HepG2 (cell line): Measurements from ENCODE around the gene MDFI. TPM values are rescaled to one million over a fixed set of nuclear protein-coding genes. Genes with fewer than 3 reads are reported as not detected.

Experiments used
- MED13 ChIP-seq: sonication (generic); formaldehyde crosslinking; IDR thresholded peaks from 2 replicates; pipeline ENCODE4 v1.5.0; 2020; ENCODE audit warnings: missing genetic modification reagents
- NCOA1 ChIP-seq: sonication (generic); formaldehyde crosslinking; IDR thresholded peaks from 2 replicates; pipeline ENCODE4 v1.9.0; 2021; ENCODE audit warnings: missing genetic modification reagents
- NFKBIZ ChIP-seq: IDR thresholded peaks from 2 replicates; pipeline ENCODE4 v1.6.1; 2018; ENCODE audit warnings: missing genetic modification reagents, missing compliant biosample characterization
- NONO ChIP-seq, 2 experiments: fragments of 450-650 bp in 1 of 2; sonication (generic) in 1 of 2; formaldehyde crosslinking in 1 of 2; IDR thresholded peaks in 1 of 2; conservative IDR thresholded peaks in 1 of 2; 2 replicates each; pipeline versions ENCODE4 v1.6.1 to v1.8.0; 2017 to 2022; ENCODE audit warnings: mild to moderate bottlenecking in 1 of 2, missing genetic modification reagents in 1 of 2, moderate library complexity in 1 of 2
- PHF21A ChIP-seq: sonication (generic); formaldehyde crosslinking; IDR thresholded peaks from 2 replicates; pipeline ENCODE4 v1.5.0; 2020; ENCODE audit warnings: mild to moderate bottlenecking, missing genetic modification reagents
- PRDM4 ChIP-seq: sonication (generic); formaldehyde crosslinking; IDR thresholded peaks from 2 replicates; pipeline ENCODE4 v1.9.0; 2021; ENCODE audit warnings: missing genetic modification reagents, borderline replicate concordance
- RAD21 ChIP-seq: fragments of 450-650 bp; formaldehyde crosslinking; IDR thresholded peaks from 2 replicates; pipeline ENCODE4 v1.5.0; 2020; ENCODE audit warnings: mild to moderate bottlenecking
- SMC3 ChIP-seq: IDR thresholded peaks from 2 replicates; pipeline ENCODE4 v1.6.1; 2011; ENCODE audit warnings: low read length, improper control_type of control experiment
- SOX6 ChIP-seq, 2 experiments: fragments of 450-650 bp in 1 of 2; sonication (generic) in 1 of 2; formaldehyde crosslinking in 1 of 2; IDR thresholded peaks; 2 replicates each; pipeline versions ENCODE4 v1.4.0 to v1.6.1; 2017 to 2020; ENCODE audit warnings: antibody characterized with exemption in 1 of 2, mild to moderate bottlenecking in 1 of 2, missing genetic modification reagents in 1 of 2
- SP5 ChIP-seq: IDR thresholded peaks from 2 replicates; pipeline ENCODE4 v1.6.1; 2016; ENCODE audit warnings: low read depth, borderline replicate concordance
- TFAP4 ChIP-seq: sonication (generic); IDR thresholded peaks from 2 replicates; pipeline ENCODE4 v1.6.1; 2016; ENCODE audit warnings: low read depth, borderline replicate concordance
- TMF1 ChIP-seq: sonication (generic); formaldehyde crosslinking; IDR thresholded peaks from 2 replicates; pipeline ENCODE4 v1.8.1; 2022; ENCODE audit warnings: low read depth, missing genetic modification reagents
- YY1 ChIP-seq: IDR thresholded peaks from 2 replicates; pipeline ENCODE4 v1.6.1; 2011; ENCODE audit warnings: low read length, low read depth, moderate library complexity, mild to moderate bottlenecking; ENCODE audit not compliant: insufficient read depth, insufficient replicate concordance
- ZMYM3 ChIP-seq: sonication (generic); formaldehyde crosslinking; IDR thresholded peaks from 2 replicates; pipeline ENCODE4 v1.5.1; 2020; ENCODE audit warnings: mild to moderate bottlenecking, missing genetic modification reagents
- ZNF556 ChIP-seq: sonication (generic); formaldehyde crosslinking; IDR thresholded peaks from 2 replicates; pipeline ENCODE4 v1.4.0; 2020; ENCODE audit warnings: mild to moderate bottlenecking, missing genetic modification reagents, borderline replicate concordance
- ZNF589 ChIP-seq: sonication (generic); formaldehyde crosslinking; conservative IDR thresholded peaks from 2 replicates; pipeline ENCODE4 v1.8.0; 2022; ENCODE audit warnings: mild to moderate bottlenecking, moderate library complexity, missing genetic modification reagents
- ZNF614 ChIP-seq: IDR thresholded peaks from 2 replicates; pipeline ENCODE4 v1.6.1; 2018; ENCODE audit warnings: missing biosample characterization, missing genetic modification reagents, inconsistent platforms, borderline replicate concordance
- ZNF740 ChIP-seq: sonication (generic); formaldehyde crosslinking; IDR thresholded peaks from 2 replicates; pipeline ENCODE4 v1.4.0; 2020; ENCODE audit warnings: missing genetic modification reagents
- ZNF768 ChIP-seq: sonication (generic); formaldehyde crosslinking; IDR thresholded peaks from 2 replicates; pipeline ENCODE4 v1.4.0; 2020; ENCODE audit warnings: missing genetic modification reagents
- ZSCAN30 ChIP-seq: sonication (generic); formaldehyde crosslinking; IDR thresholded peaks from 2 replicates; pipeline ENCODE4 v1.5.0; 2020; ENCODE audit warnings: mild to moderate bottlenecking, missing genetic modification reagents
- ZSCAN9 ChIP-seq: IDR thresholded peaks from 2 replicates; pipeline ENCODE4 v1.6.1; 2016; ENCODE audit warnings: borderline replicate concordance
- polyA plus RNA-seq, 8 experiments: library from polyadenylated mRNA; depleted of rRNA in 3 of 8; stranded (reverse) in 7 of 8; unstranded in 1 of 8; fragments of >200 nt; fragmentation: Illumina TruSeq in 4 of 8; extraction: Trizol in 4 of 8; gene quantifications; 2 replicates each; pipeline versions ENCODE4 v1.2.1 to v1.2.3, GENCODE V29; 2011 to 2016; ENCODE audit warnings: low read depth in 4 of 8, missing spikeins in 1 of 8, mixed read lengths in 1 of 8; ENCODE audit not compliant: insufficient read depth in 1 of 8
- total RNA-seq, 5 experiments: library from RNA; depleted of rRNA; stranded (reverse); fragments of >200 nt; fragmentation: Illumina TruSeq; extraction: Trizol; gene quantifications; 2 replicates each; pipeline ENCODE4 v1.2.3, GENCODE V29; 2016; ENCODE audit warnings: low read depth in 1 of 5
- TF ChIP-seq, protein P1 (sequence below): sonication (generic); formaldehyde crosslinking; conservative IDR thresholded peaks from 2 replicates; pipeline ENCODE4 v1.4.0; 2020; ENCODE audit warnings: mild to moderate bottlenecking, missing genetic modification reagents, moderate library complexity

Gene MDFI
- total and polyA plus RNA-seq, 2 of the 13 experiments (the other 11 are each of a cell fraction or from before 2014, with no cell fraction given) = 0.28 TPM; not detected in 1

DNA sequence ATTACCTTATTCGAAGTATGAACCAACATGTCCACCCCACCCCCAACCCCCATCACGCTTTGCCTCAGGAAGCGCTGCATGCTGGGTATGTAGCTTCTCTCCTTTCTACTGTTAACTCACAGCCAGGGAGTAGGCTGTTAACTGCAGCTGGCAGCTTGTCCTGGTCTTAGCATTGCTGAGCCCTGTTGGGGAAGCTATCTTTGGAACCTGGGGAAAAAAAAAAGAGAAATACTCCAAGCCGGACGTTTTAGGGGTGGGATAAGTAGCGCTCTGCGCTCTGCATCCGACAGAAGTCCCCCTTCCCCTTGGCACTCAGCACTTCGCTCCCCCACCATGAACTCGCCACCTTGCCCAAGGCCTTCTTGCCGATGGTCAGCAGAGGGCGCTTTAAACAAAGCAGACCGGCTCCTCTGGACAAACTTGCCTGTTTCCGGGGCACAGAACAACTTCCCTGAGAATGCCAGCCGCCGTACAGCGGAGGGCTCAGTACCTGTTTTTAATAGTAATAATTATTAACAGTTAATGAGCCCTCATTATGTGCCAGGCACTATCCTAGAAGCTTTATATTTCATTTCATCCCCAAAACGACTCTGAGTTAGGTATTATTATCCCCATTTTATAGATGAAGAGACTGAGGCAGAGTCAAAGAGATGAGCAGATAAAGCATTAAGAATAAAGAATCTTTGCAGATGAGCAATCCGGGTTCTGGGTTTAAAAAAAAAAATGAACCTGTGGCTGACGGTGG lies 35.2 kb upstream of the MDFI start (continued):
- TF ChIP-seq ZNF556 (CRISPR knock-in tag) (peak; percentile 71; the same call in 1 of the 2 replicates), TMF1 (no peak), SOX6 (IDR thresholded peaks at IDR 0.05) (no peak), SOX6 (CRISPR knock-in tag; IDR thresholded peaks at IDR 0.05) (peak; percentile 22; the same call in 1 of the 2 replicates), PHF21A (0 out of 2 replicates have a peak, but pooled peaks have one; percentile 19), MED13 (no peak), ZNF768 (CRISPR knock-in tag) (0 out of 2 replicates have a peak, but pooled peaks have one; percentile 30), YY1 (peak; percentile 61), RAD21 (peak; percentile 92), ZNF614 (CRISPR knock-in tag) (peak; percentile 11; the same call in 1 of the 2 replicates), TFAP4 (no peak), ZNF740 (CRISPR knock-in tag) (peak; percentile 81; the same call in 1 of the 2 replicates), SP5 (CRISPR knock-in tag) (0 out of 2 replicates have a peak, but pooled peaks have one; percentile 9), ZMYM3 (peak; percentile 73), NCOA1 (CRISPR knock-in tag) (0 out of 2 replicates have a peak, but pooled peaks have one; percentile 49), ZSCAN30 (CRISPR knock-in tag) (0 out of 2 replicates have a peak, but pooled peaks have one; percentile 42), SMC3 (peak; percentile 93), ZSCAN9 (peak; percentile 60; the same call in 1 of the 2 replicates), ZNF589 (CRISPR knock-in tag) (no peak), NFKBIZ (CRISPR knock-in tag) (0 out of 2 replicates have a peak, but pooled peaks have one; percentile 47), NONO (IDR thresholded peaks at IDR 0.05) (no peak), NONO (CRISPR knock-in tag; conservative IDR thresholded peaks at IDR 0.05) (0 out of 2 replicates have a peak, but pooled peaks have one; percentile 38), PRDM4 (CRISPR knock-in tag) (no peak)
- TF ChIP-seq, protein P1, sequence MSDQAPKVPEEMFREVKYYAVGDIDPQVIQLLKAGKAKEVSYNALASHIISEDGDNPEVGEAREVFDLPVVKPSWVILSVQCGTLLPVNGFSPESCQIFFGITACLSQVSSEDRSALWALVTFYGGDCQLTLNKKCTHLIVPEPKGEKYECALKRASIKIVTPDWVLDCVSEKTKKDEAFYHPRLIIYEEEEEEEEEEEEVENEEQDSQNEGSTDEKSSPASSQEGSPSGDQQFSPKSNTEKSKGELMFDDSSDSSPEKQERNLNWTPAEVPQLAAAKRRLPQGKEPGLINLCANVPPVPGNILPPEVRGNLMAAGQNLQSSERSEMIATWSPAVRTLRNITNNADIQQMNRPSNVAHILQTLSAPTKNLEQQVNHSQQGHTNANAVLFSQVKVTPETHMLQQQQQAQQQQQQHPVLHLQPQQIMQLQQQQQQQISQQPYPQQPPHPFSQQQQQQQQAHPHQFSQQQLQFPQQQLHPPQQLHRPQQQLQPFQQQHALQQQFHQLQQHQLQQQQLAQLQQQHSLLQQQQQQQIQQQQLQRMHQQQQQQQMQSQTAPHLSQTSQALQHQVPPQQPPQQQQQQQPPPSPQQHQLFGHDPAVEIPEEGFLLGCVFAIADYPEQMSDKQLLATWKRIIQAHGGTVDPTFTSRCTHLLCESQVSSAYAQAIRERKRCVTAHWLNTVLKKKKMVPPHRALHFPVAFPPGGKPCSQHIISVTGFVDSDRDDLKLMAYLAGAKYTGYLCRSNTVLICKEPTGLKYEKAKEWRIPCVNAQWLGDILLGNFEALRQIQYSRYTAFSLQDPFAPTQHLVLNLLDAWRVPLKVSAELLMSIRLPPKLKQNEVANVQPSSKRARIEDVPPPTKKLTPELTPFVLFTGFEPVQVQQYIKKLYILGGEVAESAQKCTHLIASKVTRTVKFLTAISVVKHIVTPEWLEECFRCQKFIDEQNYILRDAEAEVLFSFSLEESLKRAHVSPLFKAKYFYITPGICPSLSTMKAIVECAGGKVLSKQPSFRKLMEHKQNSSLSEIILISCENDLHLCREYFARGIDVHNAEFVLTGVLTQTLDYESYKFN (CRISPR knock-in tag) = 0 out of 2 replicates have a peak, but pooled peaks have one; percentile 18
